ENCODE measurements around the gene ZSWIM5. TPM values are rescaled to one million over a fixed set of nuclear protein-coding genes. Genes with fewer than 3 reads are reported as not detected.
"Not testable (repeated sequence)": the region's sequence is repeated elsewhere in the genome, so short reads cannot be mapped to it uniquely, and the experiment has no call there.

ZSWIM5 gene
- total and polyA plus RNA-seq, 11 donors: 0.19 to 1.7 (median 0.81) TPM

- TF ChIP-seq, protein P1, sequence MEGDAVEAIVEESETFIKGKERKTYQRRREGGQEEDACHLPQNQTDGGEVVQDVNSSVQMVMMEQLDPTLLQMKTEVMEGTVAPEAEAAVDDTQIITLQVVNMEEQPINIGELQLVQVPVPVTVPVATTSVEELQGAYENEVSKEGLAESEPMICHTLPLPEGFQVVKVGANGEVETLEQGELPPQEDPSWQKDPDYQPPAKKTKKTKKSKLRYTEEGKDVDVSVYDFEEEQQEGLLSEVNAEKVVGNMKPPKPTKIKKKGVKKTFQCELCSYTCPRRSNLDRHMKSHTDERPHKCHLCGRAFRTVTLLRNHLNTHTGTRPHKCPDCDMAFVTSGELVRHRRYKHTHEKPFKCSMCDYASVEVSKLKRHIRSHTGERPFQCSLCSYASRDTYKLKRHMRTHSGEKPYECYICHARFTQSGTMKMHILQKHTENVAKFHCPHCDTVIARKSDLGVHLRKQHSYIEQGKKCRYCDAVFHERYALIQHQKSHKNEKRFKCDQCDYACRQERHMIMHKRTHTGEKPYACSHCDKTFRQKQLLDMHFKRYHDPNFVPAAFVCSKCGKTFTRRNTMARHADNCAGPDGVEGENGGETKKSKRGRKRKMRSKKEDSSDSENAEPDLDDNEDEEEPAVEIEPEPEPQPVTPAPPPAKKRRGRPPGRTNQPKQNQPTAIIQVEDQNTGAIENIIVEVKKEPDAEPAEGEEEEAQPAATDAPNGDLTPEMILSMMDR (IDR thresholded peaks at IDR 0.05): no peak
- no peak for TF ChIP-seq POLR2A (IDR thresholded peaks at IDR 0.05)
- Histone ChIP-seq H3K27me3 (no peaks in the 10 kb centered on the region), H3K4me1 (no peaks in the 10 kb centered on the region), H3K27ac (no peak overlapping the region), H3K36me3 (no peaks in the 10 kb centered on the region), H3K9me3 (no peaks in the 10 kb centered on the region), H3K4me3 (no peak overlapping the region)
- WGBS, 4 donors: 87 to 96% (median 91%) methylated on average over 1 of the region's 1 CpG
- no peak for DNase-seq
- intact Hi-C loops (cut with DNase I): no loop called here
- no peak for ATAC-seq
These were observed 34.8 kb downstream of the ZSWIM5 start for GRCh38 chr1:45171575-45171974.

DNA sequence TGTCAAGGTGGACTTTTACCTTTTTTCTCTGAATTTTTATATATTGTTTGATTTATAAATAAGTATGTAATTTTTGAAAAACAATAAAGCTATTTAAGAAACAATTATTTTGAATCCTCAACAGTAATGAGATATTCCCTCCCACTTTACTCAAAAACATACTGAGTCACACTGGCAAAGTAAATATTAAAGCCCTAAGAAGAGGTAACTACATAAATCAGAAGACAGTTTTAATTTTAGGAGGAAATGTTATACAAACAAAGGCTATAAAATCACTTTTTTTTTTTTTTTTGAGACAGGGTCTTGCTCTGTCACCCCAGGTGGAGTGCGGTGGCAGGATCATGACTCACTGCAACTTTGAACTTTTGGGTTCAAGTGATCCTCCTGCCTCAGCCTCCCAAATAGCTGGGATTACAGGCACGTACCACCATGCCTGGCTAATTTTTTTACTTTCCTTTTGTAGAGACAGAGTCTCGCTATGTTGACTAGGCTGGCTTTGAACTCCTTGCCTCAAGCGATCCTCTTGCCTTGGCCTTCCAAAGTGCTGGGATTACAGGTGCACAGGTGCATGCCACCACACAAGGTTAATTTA, 36.2 kb downstream of the ZSWIM5 start:
- intact Hi-C loops (cut with DNase I): no loop called here
- H3K27me3 ChIP-seq: no peaks in the 10 kb centered on the region
- no peak for TF ChIP-seq POLR2A (IDR thresholded peaks at IDR 0.05)
- TF ChIP-seq, protein P1 (IDR thresholded peaks at IDR 0.05): no peak
- no peaks in the 10 kb centered on the region for H3K9me3 ChIP-seq
- DNase-seq (no peak), ATAC-seq (no peak)
- WGBS, 4 donors: 90 to 94% (median 91%) methylated on average over 4 of the region's 4 CpGs
- H3K36me3 ChIP-seq: no peaks in the 10 kb centered on the region
- H3K4me1 ChIP-seq: no peaks in the 10 kb centered on the region
- H3K27ac ChIP-seq: no peak overlapping the region
- H3K4me3 ChIP-seq: no peak overlapping the region

GRCh38 chr1:45167947-45168346, 38.5 kb downstream of the ZSWIM5 start:
- H3K4me1 ChIP-seq; DNase-seq; H3K27ac ChIP-seq; intact Hi-C loops (cut with DNase I); H3K27me3 ChIP-seq; H3K36me3 ChIP-seq; H3K4me3 ChIP-seq; ATAC-seq: not testable (repeated sequence)
- WGBS, 4 donors: 91 to 99% (median 94%) methylated on average over 6 of the region's 6 CpGs
- peaks cover 0 to 17% (median 0%) of the 10 kb centered on the region in 12 donors for H3K9me3 ChIP-seq

GRCh38 chr1:45164307-45164706, 42.1 kb downstream of the ZSWIM5 start:
- ATAC-seq; DNase-seq; H3K4me1 ChIP-seq; H3K27me3 ChIP-seq; intact Hi-C loops (cut with DNase I); H3K4me3 ChIP-seq; H3K36me3 ChIP-seq; H3K27ac ChIP-seq: not testable (repeated sequence)
- H3K9me3 ChIP-seq: peaks cover 0 to 22% (median 0%) of the 10 kb centered on the region in 12 donors
- 76 to 90% (median 85%) methylated on average over 2 of the region's 2 CpGs for whole genome bisulfite sequencing, 4 donors

GRCh38 chr1:45163111-45163510, 43.3 kb downstream of the ZSWIM5 start:
- H3K27ac ChIP-seq; H3K4me3 ChIP-seq; ATAC-seq; DNase-seq; H3K27me3 ChIP-seq; H3K36me3 ChIP-seq; intact Hi-C loops (cut with DNase I); H3K4me1 ChIP-seq: not testable (repeated sequence)
- WGBS, 4 donors: 92 to 94% (median 94%) methylated on average over 3 of the region's 3 CpGs
- H3K9me3 ChIP-seq: peaks cover 0 to 22% (median 0%) of the 10 kb centered on the region in 12 donors

DNA sequence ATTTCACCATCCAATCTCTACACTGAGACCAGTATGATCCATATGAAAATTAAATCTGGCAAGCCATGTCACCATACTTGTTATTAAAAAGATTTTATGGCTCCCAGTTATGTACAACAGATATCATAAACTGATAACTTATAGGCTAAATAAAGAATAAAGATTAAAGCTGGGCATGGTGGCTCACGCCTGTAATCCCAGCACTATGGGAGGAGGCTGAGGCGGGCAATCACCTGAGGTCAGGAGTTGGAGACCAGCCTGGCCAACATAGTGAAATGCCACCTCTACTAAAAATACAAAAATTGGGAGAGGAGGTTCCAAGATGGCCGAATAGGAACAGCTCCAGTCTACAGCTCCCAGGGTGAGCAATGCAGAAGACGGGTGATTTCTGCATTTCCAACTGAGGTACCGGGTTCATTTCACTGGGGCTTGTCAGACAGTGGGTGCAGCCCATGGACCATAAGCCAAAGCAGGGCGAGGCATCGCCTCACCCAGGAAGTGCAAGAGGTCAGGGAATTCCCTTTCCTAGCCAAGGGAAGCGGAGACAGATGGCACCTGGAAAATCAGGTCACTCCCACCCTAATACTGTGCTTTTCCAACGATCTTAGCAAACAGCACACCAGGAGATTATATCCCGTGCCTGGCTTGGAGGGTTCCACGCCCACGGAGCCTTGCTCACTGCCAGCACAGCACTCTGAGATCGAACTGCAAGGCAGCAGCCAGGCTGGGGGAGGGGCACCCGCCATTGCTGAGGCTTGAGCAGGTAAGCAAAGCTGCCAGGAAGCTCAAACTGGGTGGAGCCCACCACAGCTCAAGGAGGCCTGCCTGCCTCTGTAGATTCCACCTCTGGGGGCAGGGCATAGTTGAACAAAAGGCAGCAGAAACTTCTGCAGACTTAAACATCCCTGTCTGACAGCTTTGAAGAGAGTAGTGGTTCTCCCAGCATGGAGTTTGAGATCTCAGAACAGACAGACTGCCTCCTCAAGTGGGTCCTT, 44.1 kb downstream of the ZSWIM5 start:
- intact Hi-C loops (cut with DNase I); H3K27me3 ChIP-seq; ATAC-seq; H3K4me3 ChIP-seq; H3K4me1 ChIP-seq; H3K27ac ChIP-seq; DNase-seq; H3K36me3 ChIP-seq: not testable (repeated sequence)
- 82 to 86% (median 86%) methylated on average over 14 of the region's 14 CpGs for WGBS, 4 donors
- H3K9me3 ChIP-seq: peaks cover 0 to 22% (median 0%) of the 10 kb centered on the region in 12 donors
